Uterus (tissue), 4 donors: ENCODE results near the gene ZBTB18. TPM values are rescaled to one million over a fixed set of nuclear protein-coding genes. Genes with fewer than 3 reads are reported as not detected.

Source experiments
- DNase-seq, 2 donors: peaks; one replicate each; pipeline ENCODE4 v3.0.0-alpha.2; 2019 to 2020
- H3K27ac ChIP-seq, 2 donors: fragments of 200-600 bp; sonication (generic); 1 replicate in 1 of 2; 2 replicates in 1 of 2; pipeline ENCODE4 v1.5.1; 2016 to 2018
- H3K27me3 ChIP-seq, 2 donors: fragments of 200-600 bp; sonication (generic); one replicate each; pipeline ENCODE4 v1.5.1; 2018 to 2019; ENCODE audit warnings: control low read depth in 1 of 2
- H3K36me3 ChIP-seq, 2 donors: fragments of 200-600 bp; sonication (generic); one replicate each; pipeline ENCODE4 v1.5.1; 2019; ENCODE audit warnings: control low read depth in 1 of 2
- H3K4me1 ChIP-seq, 2 donors: fragments of 200-600 bp; sonication (generic); one replicate each; pipeline ENCODE4 v1.5.1; 2018 to 2019; ENCODE audit warnings: control low read depth in 1 of 2
- H3K4me3 ChIP-seq, 2 donors: fragments of 200-600 bp; sonication (generic); 1 replicate in 1 of 2; 2 replicates in 1 of 2; pipeline ENCODE4 v1.5.1; 2018 to 2019; ENCODE audit warnings: mild to moderate bottlenecking in 1 of 2
- H3K9me3 ChIP-seq, 2 donors: fragments of 200-600 bp; sonication (generic); one replicate each; pipeline ENCODE4 v1.5.1; 2019; ENCODE audit warnings: control low read depth in 1 of 2
- POLR2A ChIP-seq, 2 donors: fragments of 450-650 bp; IDR thresholded peaks; one replicate each; pipeline ENCODE4 v1.6.1; 2016; ENCODE audit warnings: antibody characterized with exemption in 2 of 2, mild to moderate bottlenecking in 1 of 2, moderate library complexity in 1 of 2
- intact Hi-C: fragments of 100-400 bp; cut with DNase I; formaldehyde crosslinking; loops from one replicate; pipeline ENCODE4 v1.15.1; 2023; ENCODE audit warnings: low total_unique reads
- total RNA-seq, 4 donors: library from RNA; depleted of rRNA in 3 of 4; stranded (reverse); fragments of >200 nt in 3 of 4; gene quantifications; one replicate each; pipeline versions ENCODE4 v1.1.0 to v1.2.4, GENCODE V29; 2014 to 2023
- TF ChIP-seq, protein P1 (sequence below), 4 experiments: fragments of 200-600 bp in 2 of 4; fragments of 450-650 bp in 2 of 4; sonication (generic) in 2 of 4; IDR thresholded peaks; one replicate each; pipeline ENCODE4 v1.5.1; 2016 to 2019; ENCODE audit warnings: antibody characterized with exemption in 4 of 4, mild to moderate bottlenecking in 2 of 4, moderate library complexity in 1 of 4
- donor health status: DM: yes; HTN: yes; CAD: no.

Gene ZBTB18
- total RNA-seq, 4 donors from 2014 or later: 5.3 to 16.7 (median 12.4) TPM

DNA sequence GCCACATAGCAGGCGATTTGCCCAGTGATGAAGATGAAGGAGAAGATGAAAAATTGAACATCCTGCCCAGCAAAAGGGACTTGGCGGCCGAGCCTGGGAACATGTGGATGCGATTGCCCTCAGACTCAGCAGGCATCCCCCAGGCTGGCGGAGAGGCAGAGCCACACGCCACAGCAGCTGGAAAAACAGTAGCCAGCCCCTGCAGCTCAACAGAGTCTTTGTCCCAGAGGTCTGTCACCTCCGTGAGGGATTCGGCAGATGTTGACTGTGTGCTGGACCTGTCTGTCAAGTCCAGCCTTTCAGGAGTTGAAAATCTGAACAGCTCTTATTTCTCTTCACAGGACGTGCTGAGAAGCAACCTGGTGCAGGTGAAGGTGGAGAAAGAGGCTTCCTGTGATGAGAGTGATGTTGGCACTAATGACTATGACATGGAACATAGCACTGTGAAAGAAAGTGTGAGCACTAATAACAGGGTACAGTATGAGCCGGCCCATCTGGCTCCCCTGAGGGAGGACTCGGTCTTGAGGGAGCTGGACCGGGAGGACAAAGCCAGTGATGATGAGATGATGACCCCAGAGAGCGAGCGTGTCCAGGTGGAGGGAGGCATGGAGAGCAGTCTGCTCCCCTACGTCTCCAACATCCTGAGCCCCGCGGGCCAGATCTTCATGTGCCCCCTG is 3.3 kb downstream of the ZBTB18 start:
- intact Hi-C loops: no loop called here

DNA sequence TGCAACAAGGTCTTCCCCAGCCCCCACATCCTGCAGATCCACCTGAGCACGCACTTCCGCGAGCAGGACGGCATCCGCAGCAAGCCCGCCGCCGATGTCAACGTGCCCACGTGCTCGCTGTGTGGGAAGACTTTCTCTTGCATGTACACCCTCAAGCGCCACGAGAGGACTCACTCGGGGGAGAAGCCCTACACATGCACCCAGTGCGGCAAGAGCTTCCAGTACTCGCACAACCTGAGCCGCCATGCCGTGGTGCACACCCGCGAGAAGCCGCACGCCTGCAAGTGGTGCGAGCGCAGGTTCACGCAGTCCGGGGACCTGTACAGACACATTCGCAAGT is 3.8 kb downstream of the ZBTB18 start:
- intact Hi-C loops: no loop called here
- TF ChIP-seq, protein P1, sequence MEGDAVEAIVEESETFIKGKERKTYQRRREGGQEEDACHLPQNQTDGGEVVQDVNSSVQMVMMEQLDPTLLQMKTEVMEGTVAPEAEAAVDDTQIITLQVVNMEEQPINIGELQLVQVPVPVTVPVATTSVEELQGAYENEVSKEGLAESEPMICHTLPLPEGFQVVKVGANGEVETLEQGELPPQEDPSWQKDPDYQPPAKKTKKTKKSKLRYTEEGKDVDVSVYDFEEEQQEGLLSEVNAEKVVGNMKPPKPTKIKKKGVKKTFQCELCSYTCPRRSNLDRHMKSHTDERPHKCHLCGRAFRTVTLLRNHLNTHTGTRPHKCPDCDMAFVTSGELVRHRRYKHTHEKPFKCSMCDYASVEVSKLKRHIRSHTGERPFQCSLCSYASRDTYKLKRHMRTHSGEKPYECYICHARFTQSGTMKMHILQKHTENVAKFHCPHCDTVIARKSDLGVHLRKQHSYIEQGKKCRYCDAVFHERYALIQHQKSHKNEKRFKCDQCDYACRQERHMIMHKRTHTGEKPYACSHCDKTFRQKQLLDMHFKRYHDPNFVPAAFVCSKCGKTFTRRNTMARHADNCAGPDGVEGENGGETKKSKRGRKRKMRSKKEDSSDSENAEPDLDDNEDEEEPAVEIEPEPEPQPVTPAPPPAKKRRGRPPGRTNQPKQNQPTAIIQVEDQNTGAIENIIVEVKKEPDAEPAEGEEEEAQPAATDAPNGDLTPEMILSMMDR (IDR thresholded peaks at IDR 0.05): no peak
- no peak for TF ChIP-seq POLR2A (IDR thresholded peaks at IDR 0.05)
- no peak overlapping the region for H3K4me3 ChIP-seq
- peaks cover 4 to 5% of the 10 kb centered on the region in 2 donors for H3K4me1 ChIP-seq
- H3K27ac ChIP-seq: no peak overlapping the region
- DNase-seq: no peak
- H3K27me3 ChIP-seq: no peaks in the 10 kb centered on the region
- H3K36me3 ChIP-seq: no peaks in the 10 kb centered on the region
- no peaks in the 10 kb centered on the region for H3K9me3 ChIP-seq

More for the DNA sequence above, 3.3 kb downstream of the ZBTB18 start:
- peaks cover 4 to 5% of the 10 kb centered on the region in 2 donors for H3K4me1 ChIP-seq
- no peak for TF ChIP-seq POLR2A (IDR thresholded peaks at IDR 0.05)
- TF ChIP-seq, protein P1 (IDR thresholded peaks at IDR 0.05): no peak
- no peaks in the 10 kb centered on the region for H3K27me3 ChIP-seq
- no peaks in the 10 kb centered on the region for H3K36me3 ChIP-seq
- no peak overlapping the region for H3K27ac ChIP-seq
- no peak for DNase-seq
- no peak overlapping the region for H3K4me3 ChIP-seq
- H3K9me3 ChIP-seq: no peaks in the 10 kb centered on the region

DNA sequence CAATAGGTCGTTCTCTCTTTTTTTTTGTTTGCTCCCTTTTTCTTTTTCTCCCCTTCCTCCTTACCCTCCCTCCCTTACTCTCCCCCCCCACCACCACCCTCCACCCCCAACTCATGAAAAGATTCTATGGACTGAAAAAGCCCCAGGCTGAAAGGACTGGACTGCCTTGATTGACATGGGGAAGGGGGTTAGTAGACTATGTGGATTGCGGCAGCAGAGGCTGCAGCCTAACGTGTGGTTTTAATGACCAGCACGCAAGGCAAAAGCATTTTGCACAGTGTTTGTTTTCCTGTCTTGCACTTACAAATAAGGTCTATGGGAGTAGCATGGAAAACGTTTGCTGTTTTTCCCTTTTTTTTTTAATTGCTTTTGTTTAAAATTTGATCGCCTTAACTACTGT is 5.5 kb downstream of the ZBTB18 start:
- DNase-seq: no peak
- intact Hi-C loops: no loop called here
- H3K4me3 ChIP-seq: no peak overlapping the region
- no peaks in the 10 kb centered on the region for H3K36me3 ChIP-seq
- no peaks in the 10 kb centered on the region for H3K9me3 ChIP-seq
- no peak overlapping the region for H3K27ac ChIP-seq
- no peak for TF ChIP-seq POLR2A (IDR thresholded peaks at IDR 0.05)
- TF ChIP-seq, protein P1 (IDR thresholded peaks at IDR 0.05): no peak
- no peaks in the 10 kb centered on the region for H3K4me1 ChIP-seq
- no peaks in the 10 kb centered on the region for H3K27me3 ChIP-seq

DNA sequence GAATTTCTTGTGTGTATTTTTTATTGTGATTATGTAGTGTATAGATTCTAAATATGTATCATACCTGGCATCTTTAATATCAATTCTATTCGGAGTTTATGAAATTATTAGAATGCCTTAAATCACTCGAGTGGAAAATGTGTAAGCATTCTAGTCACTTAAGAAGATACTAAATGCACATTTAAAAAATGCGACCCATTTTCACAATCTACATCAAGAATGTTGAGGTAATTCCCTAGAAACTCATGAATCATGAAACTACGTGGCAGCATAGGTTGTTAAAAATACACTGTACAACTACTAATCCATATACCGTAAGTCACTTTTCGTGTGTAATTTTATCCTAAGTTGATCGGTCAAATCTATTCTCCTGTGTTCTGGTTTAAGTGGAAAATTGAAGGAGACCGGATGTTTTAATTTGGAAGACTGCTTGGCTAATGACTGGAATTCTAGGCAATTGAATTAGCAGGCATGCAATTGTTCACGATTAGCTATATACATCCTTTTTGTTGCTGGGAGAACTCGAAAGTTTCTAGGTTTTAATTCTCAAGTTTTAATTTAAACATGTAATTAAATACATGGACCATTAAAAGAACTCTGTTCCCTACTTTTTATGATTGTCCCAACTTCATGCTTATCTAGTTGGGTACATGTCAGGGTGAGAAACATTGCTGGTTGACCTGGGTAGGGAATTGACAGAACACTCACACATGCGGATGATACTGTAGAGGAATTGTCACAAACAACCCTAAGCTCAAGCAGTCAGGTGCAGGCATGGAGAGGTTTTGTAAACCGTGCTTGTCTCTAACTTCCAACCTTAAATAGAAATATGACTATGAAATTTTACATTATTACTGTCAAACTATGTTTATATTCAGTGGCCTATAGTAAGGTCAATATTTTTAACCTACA is 6.6 kb downstream of the ZBTB18 start:
- no peaks in the 10 kb centered on the region for H3K27me3 ChIP-seq
- intact Hi-C loops: no loop called here
- H3K27ac ChIP-seq: no peak overlapping the region
- TF ChIP-seq POLR2A (IDR thresholded peaks at IDR 0.05): no peak
- TF ChIP-seq, protein P1 (IDR thresholded peaks at IDR 0.05): no peak
- H3K4me3 ChIP-seq: no peak overlapping the region
- H3K36me3 ChIP-seq: no peaks in the 10 kb centered on the region
- H3K9me3 ChIP-seq: no peaks in the 10 kb centered on the region
- no peak for DNase-seq
- no peaks in the 10 kb centered on the region for H3K4me1 ChIP-seq

DNA sequence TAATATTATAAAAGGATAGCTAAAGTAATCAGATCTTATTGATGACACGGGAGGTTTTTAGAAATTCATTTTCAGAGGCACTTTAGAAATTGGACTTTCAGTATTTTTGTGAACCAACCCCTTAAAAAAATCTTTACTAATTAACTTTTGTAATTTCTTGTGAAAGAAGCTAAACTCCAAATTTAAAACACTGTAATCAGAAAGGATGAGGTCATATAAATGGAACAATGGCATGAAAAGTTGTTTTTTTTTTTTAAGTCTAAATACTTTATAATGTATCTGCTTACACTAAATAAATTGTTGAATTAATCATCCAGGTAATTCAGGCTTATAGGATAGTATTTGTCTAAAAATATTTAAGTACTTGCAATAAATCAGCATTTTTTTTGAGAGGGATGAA is 9.0 kb downstream of the ZBTB18 start:
- H3K27ac ChIP-seq: no peak overlapping the region
- intact Hi-C loops: no loop called here
- no peak for TF ChIP-seq POLR2A (IDR thresholded peaks at IDR 0.05)
- no peaks in the 10 kb centered on the region for H3K27me3 ChIP-seq
- no peak for DNase-seq
- no peaks in the 10 kb centered on the region for H3K36me3 ChIP-seq
- H3K4me3 ChIP-seq: no peak overlapping the region
- H3K9me3 ChIP-seq: no peaks in the 10 kb centered on the region
- no peaks in the 10 kb centered on the region for H3K4me1 ChIP-seq
